Transverse colon (tissue), 4 donors: ENCODE data around the gene MCUB. TPM values are rescaled to one million over a fixed set of nuclear protein-coding genes. Genes with fewer than 3 reads are reported as not detected.

ENCODE experiments used
- DNase-seq: peaks from one replicate; pipeline ENCODE4 v3.0.0-alpha.2; 2019
- H3K27ac ChIP-seq, 4 donors: fragments of 200-600 bp; sonication (generic); 2 replicates each; pipeline ENCODE4 v1.5.1; 2016 to 2018; ENCODE audit warnings: inconsistent platforms in 4 of 4
- H3K27me3 ChIP-seq: fragments of 200-600 bp; sonication (generic); 2 replicates; pipeline ENCODE4 v1.5.1; 2017; ENCODE audit warnings: inconsistent platforms
- H3K36me3 ChIP-seq, 4 donors: fragments of 200-600 bp; sonication (generic); 2 replicates each; pipeline ENCODE4 v1.5.1; 2017 to 2019; ENCODE audit warnings: inconsistent platforms in 4 of 4
- H3K4me1 ChIP-seq, 4 donors: fragments of 200-600 bp; sonication (generic); 2 replicates each; pipeline ENCODE4 v1.5.1; 2017 to 2020; ENCODE audit warnings: inconsistent platforms in 4 of 4
- H3K4me3 ChIP-seq, 4 donors: fragments of 200-600 bp; sonication (generic); 1 replicate in 1 of 4; 2 replicates in 3 of 4; pipeline versions ENCODE4 v1.5.1 to v1.6.1; 2017 to 2019; ENCODE audit warnings: inconsistent platforms in 4 of 4
- H3K9me3 ChIP-seq, 2 donors: fragments of 200-600 bp; sonication (generic); 2 replicates each; pipeline ENCODE4 v1.5.1; 2017 to 2019; ENCODE audit warnings: inconsistent platforms in 2 of 2
- EP300 ChIP-seq: sonication (generic); formaldehyde crosslinking; IDR thresholded peaks from one replicate; pipeline ENCODE4 v1.6.1; 2017; ENCODE audit warnings: antibody characterized with exemption, low read depth
- POLR2A ChIP-seq: fragments of 450-650 bp; IDR thresholded peaks from one replicate; pipeline ENCODE4 v1.6.1; 2016; ENCODE audit warnings: antibody characterized with exemption, mild to moderate bottlenecking, moderate library complexity
- POLR2AphosphoS5 ChIP-seq, 3 donors: sonication (generic); formaldehyde crosslinking; IDR thresholded peaks; one replicate each; pipeline ENCODE4 v1.6.1; 2016; ENCODE audit warnings: antibody characterized with exemption in 3 of 3
- WGBS, 2 donors: methylation state at CpG; one replicate each; pipeline ENCODE4 v1.1.5; 2018; ENCODE audit warnings: low coverage in 1 of 2; 5-methylcytosine and 5-hydroxymethylcytosine counted together
- in situ Hi-C, 4 donors: fragments of 200-750 bp; cut with MboI; loops; one replicate each; pipeline versions ENCODE4 v1.15.0 to v1.15.1; 2017; ENCODE audit warnings: low sequenced_read_pairs in 3 of 4, low pct_ligation_motif_present in 1 of 4, low pct_unique_long_range_greater_than_20kb in 1 of 4
- intact Hi-C: fragments of 100-400 bp; cut with DNase I; formaldehyde crosslinking; loops from one replicate; pipeline ENCODE4 v1.15.1; 2023; ENCODE audit warnings: low total_unique reads
- small RNA-seq, 4 donors: library from RNA; depleted of rRNA; stranded (forward); fragments of <200 nt; gene quantifications; one replicate each; pipeline ENCODE3, GENCODE V24; 2016
- total RNA-seq, 4 donors: library from RNA; depleted of rRNA; stranded (reverse); fragments of >200 nt; gene quantifications; one replicate each; pipeline ENCODE4 v1.1.0, GENCODE V29; 2016
- TF ChIP-seq, protein P1 (sequence below), 5 experiments: fragments of 200-600 bp in 3 of 5; fragments of 450-650 bp in 2 of 5; sonication (generic) in 3 of 5; IDR thresholded peaks; 1 replicate in 2 of 5; 2 replicates in 3 of 5; pipeline ENCODE4 v1.5.1; 2016 to 2017; ENCODE audit warnings: antibody characterized with exemption in 5 of 5, inconsistent platforms in 3 of 5, mild to moderate bottlenecking in 2 of 5, moderate library complexity in 1 of 5

MCUB gene
- total RNA-seq, 4 donors from 2014 or later, result 4.6 to 15.7 (median 8.8) TPM

DNA sequence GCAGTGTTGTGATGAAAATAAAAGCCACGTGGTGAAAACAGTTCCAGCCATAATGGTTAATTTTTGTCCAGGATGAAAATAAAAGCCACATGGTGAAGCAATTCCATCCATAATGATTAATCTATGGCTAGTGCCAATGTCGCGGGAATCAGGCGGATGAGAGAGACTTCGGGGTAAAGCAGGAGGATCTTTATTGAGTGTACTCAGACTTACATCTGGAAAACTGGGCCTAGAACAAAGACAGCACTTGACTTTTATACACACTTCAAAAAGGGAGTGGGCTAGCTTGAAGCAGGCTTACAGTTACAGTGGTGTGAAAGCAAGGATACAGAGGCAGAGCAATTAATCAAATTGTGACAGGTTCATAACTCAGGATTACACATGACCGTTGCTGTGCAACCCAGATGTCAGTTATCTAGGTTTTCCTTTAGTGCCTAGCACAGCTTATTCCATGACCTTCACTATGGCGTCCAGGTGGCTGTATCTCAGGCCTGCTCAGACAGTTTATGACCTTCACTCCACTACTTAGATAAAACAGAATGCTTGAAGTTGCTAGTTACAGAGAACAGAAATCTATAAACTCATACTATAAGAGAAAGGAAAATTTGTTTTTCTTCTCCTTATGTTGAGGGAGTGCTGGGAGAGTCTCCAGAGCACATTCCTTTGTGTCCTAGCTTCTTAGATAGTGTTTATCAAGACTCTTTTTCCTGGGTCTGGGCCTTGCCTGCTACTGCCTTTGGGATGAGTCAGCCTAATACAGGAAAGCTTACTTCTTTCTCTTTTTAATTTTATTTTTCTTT lies 175.7 kb downstream of the MCUB start:
- Histone ChIP-seq H3K9me3 (no peaks in the 10 kb centered on the region), H3K27ac (peak overlapping the region; percentile 41 to 67 (median 62)), H3K4me1 (peaks cover 0 to 11% (median 1%) of the 10 kb centered on the region in 4 donors), H3K27me3 (no peaks in the 10 kb centered on the region), H3K4me3 (no peak overlapping the region), H3K36me3 (no peaks in the 10 kb centered on the region)
- intact Hi-C loops, result no loop called here
- no peak for TF ChIP-seq EP300
- TF ChIP-seq, protein P1, sequence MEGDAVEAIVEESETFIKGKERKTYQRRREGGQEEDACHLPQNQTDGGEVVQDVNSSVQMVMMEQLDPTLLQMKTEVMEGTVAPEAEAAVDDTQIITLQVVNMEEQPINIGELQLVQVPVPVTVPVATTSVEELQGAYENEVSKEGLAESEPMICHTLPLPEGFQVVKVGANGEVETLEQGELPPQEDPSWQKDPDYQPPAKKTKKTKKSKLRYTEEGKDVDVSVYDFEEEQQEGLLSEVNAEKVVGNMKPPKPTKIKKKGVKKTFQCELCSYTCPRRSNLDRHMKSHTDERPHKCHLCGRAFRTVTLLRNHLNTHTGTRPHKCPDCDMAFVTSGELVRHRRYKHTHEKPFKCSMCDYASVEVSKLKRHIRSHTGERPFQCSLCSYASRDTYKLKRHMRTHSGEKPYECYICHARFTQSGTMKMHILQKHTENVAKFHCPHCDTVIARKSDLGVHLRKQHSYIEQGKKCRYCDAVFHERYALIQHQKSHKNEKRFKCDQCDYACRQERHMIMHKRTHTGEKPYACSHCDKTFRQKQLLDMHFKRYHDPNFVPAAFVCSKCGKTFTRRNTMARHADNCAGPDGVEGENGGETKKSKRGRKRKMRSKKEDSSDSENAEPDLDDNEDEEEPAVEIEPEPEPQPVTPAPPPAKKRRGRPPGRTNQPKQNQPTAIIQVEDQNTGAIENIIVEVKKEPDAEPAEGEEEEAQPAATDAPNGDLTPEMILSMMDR (IDR thresholded peaks at IDR 0.05), result no peak
- TF ChIP-seq POLR2A, result no peak
- no peak for TF ChIP-seq POLR2AphosphoS5 (IDR thresholded peaks at IDR 0.05)
- in situ Hi-C loops, result no loop called here
- 34 to 58% methylated on average over 6 to 7 of the region's 7 CpGs for WGBS, 2 donors
- peak; percentile 31 for DNase-seq

Small RNAs within 50 kb of the gene (small RNA-seq; reads per million reads assigned to genes)
- gene HIGD1AP14, result 0 to 3.3 (median 1.5) reads per million in 4 donors

Other genes starting within 250 kb of the MCUB start
- gene SEC24B, start 126.4 kb upstream of the MCUB start, total RNA-seq, result 10 to 100 TPM; 14.3 to 44.1 (median 35.4) TPM
- gene CASP6, start 143.2 kb downstream of the MCUB start, total RNA-seq, result 10 to 100 TPM; 34.4 to 87.7 (median 58.9) TPM
- gene PLA2G12A, start 169.8 kb downstream of the MCUB start, total RNA-seq, result 10 to 100 TPM; 17.3 to 42.6 (median 29.7) TPM
- 1 to 10 TPM in 3 of 4 donors, not detected in 1; 1.9 to 5.6 (median 4.1) TPM for gene CFI, start 241.8 kb downstream of the MCUB start, total RNA-seq